HL-60 (cell line): ENCODE results near the gene MPPED1.

Experiments used
- GABPA ChIP-seq: IDR thresholded peaks from 2 replicates; pipeline ENCODE4 v1.6.1; 2012; ENCODE audit warnings: low read depth
- POLR2AphosphoS5 ChIP-seq: IDR thresholded peaks from 2 replicates; pipeline ENCODE4 v1.6.1; 2012; ENCODE audit warnings: low read depth
- TF ChIP-seq, protein P1 (sequence below): IDR thresholded peaks from one replicate; pipeline ENCODE4 v1.5.1; 2011; ENCODE audit warnings: low read length, control low read depth, inconsistent platforms; ENCODE audit not compliant: insufficient read depth
- TF ChIP-seq, protein P2 (sequence below): IDR thresholded peaks from 2 replicates; pipeline ENCODE4 v1.6.1; 2012; ENCODE audit warnings: low read depth; ENCODE audit not compliant: insufficient replicate concordance

DNA sequence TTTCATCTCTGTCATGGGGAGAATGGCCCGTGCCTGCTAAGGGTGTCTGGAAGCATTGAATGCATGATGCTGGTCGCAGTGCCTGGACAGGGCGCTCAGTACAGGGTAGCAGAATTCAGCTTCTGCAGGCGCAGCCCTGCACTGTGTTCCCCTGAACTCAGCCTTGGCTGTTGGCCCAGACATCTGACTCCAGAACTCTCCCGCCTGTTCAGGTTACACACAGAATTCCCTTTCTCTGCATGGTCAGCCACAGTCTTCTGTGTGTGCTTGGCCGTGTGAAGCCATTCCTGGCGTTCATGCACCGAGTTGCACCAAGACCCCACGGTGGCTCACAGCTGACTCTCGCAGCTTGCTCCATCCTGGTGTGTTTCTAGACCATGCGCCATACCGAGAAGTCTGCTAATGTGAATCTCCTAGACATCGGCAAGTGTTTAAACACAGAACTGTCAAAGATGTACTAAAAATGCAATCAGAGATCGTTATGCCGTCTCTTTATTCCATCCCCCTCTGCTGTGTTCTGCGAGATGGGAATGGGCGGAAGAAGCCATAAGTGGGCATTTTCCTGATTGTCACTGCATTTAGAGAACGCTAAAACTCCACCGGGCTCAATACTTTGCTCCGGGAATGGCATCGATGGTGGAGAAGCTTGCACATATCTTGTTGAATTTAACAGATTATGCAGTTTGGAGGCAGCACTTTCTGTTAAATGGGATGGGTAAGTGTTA is 55.6 kb downstream of the MPPED1 start:
- TF ChIP-seq, protein P1, sequence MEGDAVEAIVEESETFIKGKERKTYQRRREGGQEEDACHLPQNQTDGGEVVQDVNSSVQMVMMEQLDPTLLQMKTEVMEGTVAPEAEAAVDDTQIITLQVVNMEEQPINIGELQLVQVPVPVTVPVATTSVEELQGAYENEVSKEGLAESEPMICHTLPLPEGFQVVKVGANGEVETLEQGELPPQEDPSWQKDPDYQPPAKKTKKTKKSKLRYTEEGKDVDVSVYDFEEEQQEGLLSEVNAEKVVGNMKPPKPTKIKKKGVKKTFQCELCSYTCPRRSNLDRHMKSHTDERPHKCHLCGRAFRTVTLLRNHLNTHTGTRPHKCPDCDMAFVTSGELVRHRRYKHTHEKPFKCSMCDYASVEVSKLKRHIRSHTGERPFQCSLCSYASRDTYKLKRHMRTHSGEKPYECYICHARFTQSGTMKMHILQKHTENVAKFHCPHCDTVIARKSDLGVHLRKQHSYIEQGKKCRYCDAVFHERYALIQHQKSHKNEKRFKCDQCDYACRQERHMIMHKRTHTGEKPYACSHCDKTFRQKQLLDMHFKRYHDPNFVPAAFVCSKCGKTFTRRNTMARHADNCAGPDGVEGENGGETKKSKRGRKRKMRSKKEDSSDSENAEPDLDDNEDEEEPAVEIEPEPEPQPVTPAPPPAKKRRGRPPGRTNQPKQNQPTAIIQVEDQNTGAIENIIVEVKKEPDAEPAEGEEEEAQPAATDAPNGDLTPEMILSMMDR = no peak
- TF ChIP-seq POLR2AphosphoS5 = no peak
- no peak for TF ChIP-seq GABPA
- TF ChIP-seq, protein P2, sequence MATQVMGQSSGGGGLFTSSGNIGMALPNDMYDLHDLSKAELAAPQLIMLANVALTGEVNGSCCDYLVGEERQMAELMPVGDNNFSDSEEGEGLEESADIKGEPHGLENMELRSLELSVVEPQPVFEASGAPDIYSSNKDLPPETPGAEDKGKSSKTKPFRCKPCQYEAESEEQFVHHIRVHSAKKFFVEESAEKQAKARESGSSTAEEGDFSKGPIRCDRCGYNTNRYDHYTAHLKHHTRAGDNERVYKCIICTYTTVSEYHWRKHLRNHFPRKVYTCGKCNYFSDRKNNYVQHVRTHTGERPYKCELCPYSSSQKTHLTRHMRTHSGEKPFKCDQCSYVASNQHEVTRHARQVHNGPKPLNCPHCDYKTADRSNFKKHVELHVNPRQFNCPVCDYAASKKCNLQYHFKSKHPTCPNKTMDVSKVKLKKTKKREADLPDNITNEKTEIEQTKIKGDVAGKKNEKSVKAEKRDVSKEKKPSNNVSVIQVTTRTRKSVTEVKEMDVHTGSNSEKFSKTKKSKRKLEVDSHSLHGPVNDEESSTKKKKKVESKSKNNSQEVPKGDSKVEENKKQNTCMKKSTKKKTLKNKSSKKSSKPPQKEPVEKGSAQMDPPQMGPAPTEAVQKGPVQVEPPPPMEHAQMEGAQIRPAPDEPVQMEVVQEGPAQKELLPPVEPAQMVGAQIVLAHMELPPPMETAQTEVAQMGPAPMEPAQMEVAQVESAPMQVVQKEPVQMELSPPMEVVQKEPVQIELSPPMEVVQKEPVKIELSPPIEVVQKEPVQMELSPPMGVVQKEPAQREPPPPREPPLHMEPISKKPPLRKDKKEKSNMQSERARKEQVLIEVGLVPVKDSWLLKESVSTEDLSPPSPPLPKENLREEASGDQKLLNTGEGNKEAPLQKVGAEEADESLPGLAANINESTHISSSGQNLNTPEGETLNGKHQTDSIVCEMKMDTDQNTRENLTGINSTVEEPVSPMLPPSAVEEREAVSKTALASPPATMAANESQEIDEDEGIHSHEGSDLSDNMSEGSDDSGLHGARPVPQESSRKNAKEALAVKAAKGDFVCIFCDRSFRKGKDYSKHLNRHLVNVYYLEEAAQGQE = no peak
